ENCODE measurements around the gene CLSTN2. TPM values are rescaled to one million over a fixed set of nuclear protein-coding genes. Genes with fewer than 3 reads are reported as not detected.

Gene CLSTN2
- total RNA-seq, 1 experiment from 2014 or later = 0.68 TPM

- no peak overlapping the region for H3K23ac ChIP-seq (ENCODE audit: insufficient read length, low read depth, low read length)
- WGBS (ENCODE audit: extremely low coverage, insufficient read length, low lambda C conversion rate) = no CpG with 5 or more reads among the region's 2 CpGs
- no peak overlapping the region for H2BK12ac ChIP-seq (ENCODE audit: insufficient read length, low read depth, low read length)
- no peak overlapping the region for H2BK5ac ChIP-seq (ENCODE audit: insufficient read length, low read length)
- no peaks in the 10 kb centered on the region for H3K23me2 ChIP-seq (ENCODE audit: insufficient read length, low read depth, low read length, poor library complexity, severe bottlenecking)
- H3K79me1 ChIP-seq (ENCODE audit: insufficient read depth, low read depth, low read length, poor library complexity, severe bottlenecking) = no peaks in the 10 kb centered on the region
- H3K18ac ChIP-seq (ENCODE audit: insufficient read length, low read depth, low read length) = no peak overlapping the region
- H3K4me2 ChIP-seq (ENCODE audit: insufficient read depth, insufficient read length, low read length) = no peak overlapping the region
- no peaks in the 10 kb centered on the region for H3K4me1 ChIP-seq (ENCODE audit: insufficient read depth, low read length)
- H3K56ac ChIP-seq (ENCODE audit: insufficient read length, low read depth, low read length) = no peak overlapping the region
- H2BK15ac ChIP-seq (ENCODE audit: low read depth, low read length) = no peak overlapping the region
- H3K79me2 ChIP-seq (ENCODE audit: insufficient read depth, low read length) = no peaks in the 10 kb centered on the region
- no peak overlapping the region for H4K5ac ChIP-seq (ENCODE audit: insufficient read length, low read depth, low read length)
- no peaks in the 10 kb centered on the region for H3K27me3 ChIP-seq (ENCODE audit: insufficient read depth, low read length)
- no peak overlapping the region for H3K14ac ChIP-seq (ENCODE audit: insufficient read depth, low read length)
- no peak overlapping the region for H2BK120ac ChIP-seq (ENCODE audit: low read depth, low read length, poor library complexity, severe bottlenecking)
- H3K36me3 Mint-ChIP-seq (ENCODE audit: insufficient read depth in 1 of 3, low read depth in 3 of 3) = no peaks in the 10 kb centered on the region
- H3K9me3 ChIP-seq (ENCODE audit: control insufficient read depth, low read depth, low read length) = no peaks in the 10 kb centered on the region
- no peak overlapping the region for H3K27ac ChIP-seq (ENCODE audit: insufficient read length, low read depth, low read length)
- TF ChIP-seq CTCF (conservative IDR thresholded peaks at IDR 0.05) = no peak
- no peak overlapping the region for H4K8ac ChIP-seq (replicated peaks; ENCODE audit: insufficient read length, low read depth, low read length)
- no peaks in the 10 kb centered on the region for H3K27me3 Mint-ChIP-seq (ENCODE audit: low read depth)
- H3K4me3 Mint-ChIP-seq = no peak overlapping the region
- H2BK20ac ChIP-seq (ENCODE audit: low read depth, low read length, poor library complexity, severe bottlenecking) = no peak overlapping the region
- H3K9ac ChIP-seq (ENCODE audit: extremely low read depth, insufficient read length, low read length) = no peak overlapping the region
- H4K91ac ChIP-seq (ENCODE audit: insufficient read length, low read depth, low read length) = no peak overlapping the region
- H3K27ac Mint-ChIP-seq = no peak overlapping the region
- no peaks in the 10 kb centered on the region for H3K9me3 Mint-ChIP-seq
- H2AK5ac ChIP-seq (ENCODE audit: insufficient read length, low read length) = no peak overlapping the region
- no peak overlapping the region for H2AFZ ChIP-seq (ENCODE audit: low read length)
- H3K4me1 Mint-ChIP-seq = no peaks in the 10 kb centered on the region; a peak in 1 of 4 replicates
- H4K20me1 ChIP-seq (ENCODE audit: control insufficient read depth, insufficient read depth, insufficient read length) = no peaks in the 10 kb centered on the region
- H3T11ph ChIP-seq (ENCODE audit: low read length) = no peak overlapping the region
- DNase-seq = no peak
- no peak overlapping the region for H3K4ac ChIP-seq (ENCODE audit: low read depth, low read length)
Measured at GRCh38 chr3:139893267-139893962, 41.6 kb upstream of the CLSTN2 start.

Measured in H9 (cell line).